MM.1S (cell line): ENCODE measurements around the gene SEC22A.

ENCODE experiments used
- DNase-seq: peaks from one replicate; pipeline ENCODE4 v3.0.0-alpha.2; 2015
- H2AFZ ChIP-seq: fragments of 300-600 bp; sonication (generic); 2 replicates; pipeline ENCODE4 v1.6.0; 2016; ENCODE audit warnings: antibody characterized with exemption, low read length
- H3F3A ChIP-seq: fragments of 300-600 bp; sonication (generic); 2 replicates; pipeline ENCODE4 v1.6.1; 2016; ENCODE audit warnings: mild to moderate bottlenecking, antibody characterized with exemption, low read length, moderate library complexity, mixed read lengths; ENCODE audit not compliant: insufficient read depth
- H3K27ac ChIP-seq: fragments of 300-600 bp; sonication (generic); 2 replicates; pipeline ENCODE4 v1.5.1; 2016; ENCODE audit warnings: mild to moderate bottlenecking, low read length
- H3K27me3 ChIP-seq: fragments of 300-600 bp; sonication (generic); replicated peaks from 2 replicates; pipeline ENCODE4 v1.6.0; 2016; ENCODE audit warnings: low read length; ENCODE audit not compliant: insufficient read depth
- H3K36me3 ChIP-seq: fragments of 300-600 bp; sonication (generic); replicated peaks from 2 replicates; pipeline ENCODE4 v1.6.1; 2016; ENCODE audit warnings: mild to moderate bottlenecking, low read length, mixed read lengths; ENCODE audit not compliant: insufficient read depth
- H3K4me1 ChIP-seq: fragments of 300-600 bp; sonication (generic); 2 replicates; pipeline ENCODE4 v1.6.1; 2016; ENCODE audit warnings: low read length, mixed read lengths
- H3K4me2 ChIP-seq: fragments of 300-600 bp; sonication (generic); 2 replicates; pipeline ENCODE4 v1.6.0; 2016; ENCODE audit warnings: low read depth, low read length
- H3K4me3 ChIP-seq: fragments of 300-600 bp; sonication (generic); 2 replicates; pipeline ENCODE4 v1.5.1; 2016; ENCODE audit warnings: low read length, mixed read lengths
- H3K79me2 ChIP-seq: fragments of 300-600 bp; sonication (generic); 2 replicates; pipeline ENCODE4 v1.6.1; 2016; ENCODE audit warnings: mixed run types, low read length, mixed read lengths
- H3K9ac ChIP-seq: fragments of 300-600 bp; sonication (generic); 2 replicates; pipeline ENCODE4 v1.6.1; 2016; ENCODE audit warnings: low read length, mixed read lengths
- H3K9me2 ChIP-seq: fragments of 300-600 bp; sonication (generic); replicated peaks from 2 replicates; pipeline ENCODE4 v1.6.1; 2016; ENCODE audit warnings: mild to moderate bottlenecking, low read length, mixed read lengths; ENCODE audit not compliant: insufficient read depth
- H3K9me3 ChIP-seq: fragments of 300-600 bp; sonication (generic); replicated peaks from 2 replicates; pipeline ENCODE4 v1.6.1; 2016; ENCODE audit warnings: mild to moderate bottlenecking, low read length, mixed read lengths; ENCODE audit not compliant: insufficient read depth
- H4K20me1 ChIP-seq: fragments of 300-600 bp; sonication (generic); 2 replicates; pipeline ENCODE4 v1.6.1; 2016; ENCODE audit warnings: mild to moderate bottlenecking, low read length, moderate library complexity, mixed read lengths; ENCODE audit not compliant: insufficient read depth
- CTCF ChIP-seq: fragments of 300-600 bp; sonication (generic); IDR thresholded peaks from 2 replicates; pipeline ENCODE4 v1.5.1; 2016; ENCODE audit warnings: antibody characterized with exemption, low read length, mixed read lengths
- EZH2 ChIP-seq: fragments of 300-600 bp; sonication (generic); optimal IDR thresholded peaks from 2 replicates; pipeline ENCODE3; 2017; ENCODE audit warnings: low read depth, mild to moderate bottlenecking, antibody characterized with exemption, low read length, mixed read lengths
- EZH2phosphoT487 ChIP-seq: fragments of 300-600 bp; sonication (generic); IDR thresholded peaks from 2 replicates; pipeline ENCODE4 v1.6.1; 2018; ENCODE audit warnings: antibody characterized with exemption, low read length

SEC22A gene

GRCh38 chr3:123271466-123272159 is 69.9 kb downstream of the SEC22A start:
- Histone ChIP-seq H3K9ac (no peak overlapping the region), H3K36me3 (no peaks in the 10 kb centered on the region), H3K27me3 (no peaks in the 10 kb centered on the region), H2AFZ (no peak overlapping the region), H3F3A (no peaks in the 10 kb centered on the region), H4K20me1 (no peaks in the 10 kb centered on the region), H3K27ac (no peak overlapping the region), H3K79me2 (no peaks in the 10 kb centered on the region), H3K4me1 (no peaks in the 10 kb centered on the region), H3K4me3 (no peak overlapping the region), H3K4me2 (no peak overlapping the region), H3K9me2 (no peaks in the 10 kb centered on the region), H3K9me3 (no peaks in the 10 kb centered on the region)
- DNase-seq = no peak
- TF ChIP-seq CTCF (no peak), EZH2 (no peak), EZH2phosphoT487 (no peak)

- DNase-seq = no peak
- no peaks in the 10 kb centered on the region for H3K27me3 ChIP-seq
- TF ChIP-seq CTCF (no peak), EZH2 (no peak), EZH2phosphoT487 (no peak)
- H3K79me2 ChIP-seq = no peaks in the 10 kb centered on the region
- no peaks in the 10 kb centered on the region for H3K9me3 ChIP-seq
- H3K4me2 ChIP-seq = no peak overlapping the region
- no peaks in the 10 kb centered on the region for H4K20me1 ChIP-seq
- no peaks in the 10 kb centered on the region for H3K4me1 ChIP-seq
- H3F3A ChIP-seq = no peaks in the 10 kb centered on the region
- H3K4me3 ChIP-seq = no peak overlapping the region
- H3K27ac ChIP-seq = no peak overlapping the region
- H3K9ac ChIP-seq = no peak overlapping the region
- no peak overlapping the region for H2AFZ ChIP-seq
- H3K9me2 ChIP-seq = no peaks in the 10 kb centered on the region
- H3K36me3 ChIP-seq = no peaks in the 10 kb centered on the region
These were observed 70.8 kb downstream of the SEC22A start for GRCh38 chr3:123272547-123272946.

- no peak overlapping the region for H3K4me3 ChIP-seq
- no peaks in the 10 kb centered on the region for H3K79me2 ChIP-seq
- H3K9me3 ChIP-seq = no peaks in the 10 kb centered on the region
- H3K4me1 ChIP-seq = no peaks in the 10 kb centered on the region
- no peak overlapping the region for H3K9ac ChIP-seq
- H3F3A ChIP-seq = no peaks in the 10 kb centered on the region
- no peak for TF ChIP-seq EZH2phosphoT487
- no peak for TF ChIP-seq EZH2
- no peak for TF ChIP-seq CTCF
- no peak overlapping the region for H2AFZ ChIP-seq
- no peak overlapping the region for H3K4me2 ChIP-seq
- H3K27ac ChIP-seq = no peak overlapping the region
- no peaks in the 10 kb centered on the region for H3K36me3 ChIP-seq
- no peaks in the 10 kb centered on the region for H3K27me3 ChIP-seq
- H4K20me1 ChIP-seq = no peaks in the 10 kb centered on the region
- no peaks in the 10 kb centered on the region for H3K9me2 ChIP-seq
- no peak for DNase-seq
These were observed 73.9 kb downstream of the SEC22A start for GRCh38 chr3:123275691-123276090.
